ENCODE measurements around the gene MYH14.
"Not testable (repeated sequence)": the region's sequence is repeated elsewhere in the genome, so short reads cannot be mapped to it uniquely, and the experiment has no call there.

The MYH14 gene

GRCh38 chr19:50337031-50337430 lies 133.6 kb downstream of the MYH14 start:
- not testable (repeated sequence) for DNase-seq

DNA sequence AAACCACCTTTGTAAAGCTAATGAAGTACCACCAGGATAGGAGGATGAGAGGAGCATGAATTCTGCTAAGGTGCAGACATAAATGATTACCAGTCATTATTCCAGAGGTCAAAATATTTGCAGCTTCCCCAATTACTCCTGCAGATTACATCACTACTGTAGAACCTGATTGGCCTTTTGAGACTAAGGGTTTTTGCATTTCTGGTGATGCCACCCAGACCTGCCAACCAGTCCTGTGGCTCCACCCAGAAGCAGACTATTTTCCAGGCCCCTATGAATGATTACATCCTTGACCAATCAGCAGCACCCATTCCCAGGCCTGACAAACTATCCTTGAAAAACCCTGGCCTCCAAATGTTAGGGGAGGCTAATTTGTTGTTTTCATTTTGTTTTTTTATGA lies 136.9 kb downstream of the MYH14 start:
- DNase-seq = no peak

GRCh38 chr19:50341091-50341564 lies 137.7 kb downstream of the MYH14 start:
- DNase-seq = no peak

DNA sequence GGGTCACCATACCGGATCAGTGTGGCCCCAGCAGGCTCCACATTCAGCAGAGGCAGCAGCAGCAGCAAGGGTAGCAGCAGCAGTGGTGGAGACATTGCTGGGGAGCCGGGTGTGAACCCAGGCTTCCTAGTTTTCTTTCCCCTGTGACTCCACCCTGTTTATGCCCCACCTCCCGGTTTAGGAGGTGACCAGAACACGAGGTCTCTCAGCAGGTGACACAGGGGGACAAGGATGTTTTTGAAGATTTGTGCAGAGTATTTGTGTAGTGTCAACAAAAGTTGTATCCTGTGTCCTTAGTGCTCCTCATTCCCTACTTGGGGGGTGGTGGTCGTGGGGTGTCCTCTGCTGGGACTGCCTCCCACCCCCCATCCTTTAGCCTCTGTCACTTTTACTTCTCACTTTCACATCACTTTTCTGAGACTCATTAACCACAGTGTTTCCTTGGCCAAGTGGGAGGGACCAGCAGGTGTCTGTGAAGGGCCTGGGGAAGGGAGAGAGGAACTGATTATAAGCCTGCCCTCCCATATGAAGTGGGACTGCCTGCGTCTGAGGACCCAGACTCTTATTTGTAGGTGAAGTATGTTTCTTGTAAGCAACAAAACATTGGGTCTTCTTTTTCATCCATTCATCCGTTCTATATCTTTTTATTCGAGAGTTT lies 141.4 kb downstream of the MYH14 start:
- DNase-seq = no peak

- not testable (repeated sequence) for DNase-seq
Observed at GRCh38 chr19:50347089-50347581, 143.7 kb downstream of the MYH14 start.

- DNase-seq = no peak
Observed at GRCh38 chr19:50349277-50350057, 146.0 kb downstream of the MYH14 start.

- DNase-seq = no peak
Observed at GRCh38 chr19:50352242-50352641, 148.8 kb downstream of the MYH14 start.

DNA sequence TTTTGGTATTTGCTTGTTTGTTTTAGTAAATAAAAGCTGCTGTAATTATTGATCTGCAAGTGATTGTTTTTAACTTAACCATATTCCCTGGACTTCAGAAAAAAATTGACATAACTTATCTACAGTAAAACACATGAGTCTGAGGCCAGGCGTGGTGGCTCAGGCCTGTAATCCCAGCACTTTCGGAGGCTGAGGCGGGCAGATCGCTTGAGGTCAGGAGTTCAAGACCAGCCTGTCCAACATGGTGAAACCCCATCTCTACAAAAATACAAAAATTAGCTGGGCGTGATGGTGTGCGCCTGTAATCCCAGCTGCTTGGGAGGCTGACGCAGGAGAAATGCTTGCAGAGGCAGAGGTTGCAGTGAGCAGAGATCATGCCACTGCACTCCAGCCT lies 150.1 kb downstream of the MYH14 start:
- DNase-seq = not testable (repeated sequence)

DNA sequence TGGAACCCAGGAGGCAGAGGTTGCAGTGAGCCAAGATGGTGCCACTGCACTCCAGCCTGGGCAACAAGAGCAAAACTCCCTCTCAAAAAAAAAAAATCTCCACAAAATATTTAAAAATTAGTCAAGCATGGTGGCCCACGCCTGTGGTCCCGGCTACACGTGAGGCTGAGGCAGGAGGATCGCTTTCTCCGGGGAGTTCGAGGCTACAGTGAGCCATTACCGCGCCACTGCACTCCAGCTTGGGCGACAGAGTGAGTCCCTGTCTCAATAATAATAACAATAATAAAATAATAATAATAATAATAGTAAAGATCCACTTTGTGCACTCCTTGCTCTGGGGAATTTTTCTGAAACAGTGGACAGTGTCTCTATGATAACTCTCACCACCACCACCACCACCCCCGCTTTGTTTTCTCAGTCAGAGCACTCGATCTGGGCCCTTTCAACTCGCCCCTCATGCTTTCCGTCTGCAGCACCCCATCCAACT lies 153.3 kb downstream of the MYH14 start:
- no peak for DNase-seq

GRCh38 chr19:50357178-50358100 lies 154.0 kb downstream of the MYH14 start:
- DNase-seq = peak; percentile 41 to 72

DNA sequence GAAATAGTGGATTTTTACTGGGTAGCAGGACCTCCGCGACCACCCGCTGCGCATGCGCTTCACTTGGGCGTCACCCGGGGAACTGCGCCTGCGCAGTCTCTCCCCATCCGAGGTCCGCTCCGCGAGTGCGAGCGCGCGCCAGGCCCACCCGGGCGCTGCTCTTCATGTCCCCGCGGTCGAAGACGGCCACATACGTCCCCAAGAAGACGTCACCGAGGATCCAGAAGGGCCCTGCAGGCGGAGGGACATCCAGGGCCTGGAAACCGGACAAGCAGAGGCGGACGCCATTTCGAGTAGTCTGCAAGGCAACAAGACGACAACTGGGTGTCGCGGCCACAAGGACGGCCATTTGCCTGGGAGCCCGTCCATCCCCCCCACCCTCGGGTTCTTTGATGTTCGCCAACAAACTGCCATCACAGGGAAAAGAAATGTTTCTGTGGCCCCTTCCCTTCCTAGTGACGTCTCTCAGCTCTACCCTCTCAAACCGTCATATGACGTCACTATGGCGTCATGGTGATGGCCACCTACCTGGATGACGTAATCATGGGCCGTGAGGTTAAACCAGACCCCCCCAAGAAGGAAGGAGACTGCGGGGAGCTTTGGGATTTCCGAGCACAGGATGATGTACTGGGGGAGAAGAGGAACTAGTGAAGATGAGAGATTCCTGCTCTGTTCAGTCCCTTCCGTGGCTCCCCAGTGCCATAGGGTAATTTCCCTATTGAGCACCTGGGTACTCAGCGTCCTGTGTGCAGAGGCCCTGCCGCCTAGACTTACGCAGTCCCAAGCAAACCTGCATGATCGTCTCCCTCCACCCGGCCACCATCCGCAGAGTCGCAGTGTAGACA lies 155.3 kb downstream of the MYH14 start:
- DNase-seq = peak in 1 of 2 experiments; percentile 44

- DNase-seq = no peak
Observed at GRCh38 chr19:50359328-50359818, 156.0 kb downstream of the MYH14 start.
